CD4-positive, alpha-beta T cell treated with Interleukin-15 for 1 hour (primary cell): ENCODE measurements around the gene USP6NL.

Experiments
- DNase-seq: peaks from one replicate; pipeline ENCODE4 v3.0.0-alpha.2; 2020

The USP6NL gene

DNA sequence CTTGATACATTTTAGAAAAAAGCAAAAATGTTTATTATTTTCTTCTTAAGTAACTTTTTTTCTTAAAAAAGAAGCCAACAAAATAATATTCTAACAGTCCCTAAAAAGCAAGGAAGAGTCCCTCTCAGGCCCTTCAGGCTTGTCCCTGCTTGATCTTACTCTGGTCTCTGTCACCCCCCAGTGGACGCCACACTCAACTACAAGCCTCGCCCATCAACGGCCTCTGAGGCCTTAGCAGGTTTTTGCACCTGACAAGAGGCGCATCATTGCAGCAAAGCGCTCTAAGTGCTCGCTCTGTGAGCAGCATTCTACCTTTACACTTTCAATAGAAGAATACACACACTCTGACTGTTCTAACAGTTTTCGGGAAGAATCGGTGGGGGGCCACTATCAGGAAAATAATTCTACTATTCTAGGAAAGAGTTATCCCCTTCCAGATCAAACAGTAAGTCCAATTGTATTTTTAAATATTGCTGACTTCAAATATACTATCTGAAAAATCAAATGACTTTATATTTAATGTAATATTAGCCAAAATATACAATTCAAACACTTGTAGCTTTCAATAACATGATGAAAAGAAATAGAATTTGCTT is 139.2 kb downstream of the USP6NL start:
- peak; percentile 61 for DNase-seq

DNA sequence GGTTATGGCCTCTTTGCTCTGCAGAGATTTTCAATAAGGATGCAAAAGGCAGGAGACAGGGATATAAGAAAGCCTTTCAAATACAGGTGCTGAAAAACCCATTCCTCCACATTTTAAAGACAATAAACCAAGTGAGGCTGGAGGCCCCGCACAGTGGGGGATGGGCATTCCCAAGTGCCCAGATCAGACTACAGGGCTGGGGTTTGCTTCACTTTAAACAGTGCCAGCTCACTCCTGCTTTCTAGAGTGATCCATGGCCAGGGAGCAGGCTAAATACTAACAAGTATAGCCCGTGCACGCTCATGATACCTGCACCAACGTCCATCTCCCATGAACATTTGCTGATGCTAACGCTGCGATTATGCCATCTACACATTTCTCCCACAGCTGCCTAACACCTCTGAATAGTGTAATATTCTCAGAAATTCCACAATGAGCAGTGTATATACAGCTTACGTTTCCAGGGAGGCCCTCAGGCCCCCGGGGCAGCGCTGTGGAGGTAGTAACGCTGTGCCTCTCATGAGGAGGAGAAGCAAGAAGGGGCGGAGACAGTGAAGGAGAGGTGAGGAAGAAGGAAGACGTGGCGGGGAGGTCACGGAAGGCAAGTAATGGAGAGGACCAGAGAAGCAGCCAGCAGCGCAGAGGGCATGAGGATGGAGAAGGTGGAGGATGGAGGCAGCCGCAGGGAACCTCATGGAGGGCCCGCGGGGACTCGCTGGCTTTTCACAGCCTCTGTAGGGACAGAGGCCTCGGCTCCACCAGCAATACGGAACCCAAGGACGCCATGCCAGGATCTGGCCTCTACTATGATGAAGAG is 141.7 kb downstream of the USP6NL start:
- DNase-seq = no peak

DNA sequence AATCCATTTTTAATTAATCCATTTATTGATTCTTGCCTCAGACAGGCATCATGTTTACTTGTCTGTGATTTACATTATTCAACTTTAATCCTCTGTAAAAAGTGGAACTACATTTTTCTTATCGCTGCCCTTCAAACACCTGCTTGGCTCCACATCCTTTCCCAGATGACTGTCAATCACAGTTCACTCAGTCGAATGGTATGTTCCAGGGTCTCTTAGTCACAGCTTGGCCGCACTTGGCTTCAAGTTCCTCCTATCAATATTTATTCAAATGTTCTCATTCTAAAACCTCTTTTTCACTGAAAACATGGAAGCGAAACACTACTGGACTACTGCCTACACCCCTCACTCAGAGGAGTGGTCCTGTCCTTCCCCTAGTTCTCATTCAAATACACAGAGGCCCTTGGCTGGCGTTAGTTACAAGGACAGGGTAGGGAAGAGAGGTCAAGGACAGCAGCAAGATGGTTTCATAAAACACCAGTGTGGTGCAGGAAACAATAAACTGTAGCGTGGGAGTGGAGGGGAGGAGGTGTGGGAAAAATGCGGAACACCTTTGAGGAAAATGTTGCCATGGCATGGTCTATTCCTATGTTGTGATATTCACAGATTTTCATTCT is 143.2 kb downstream of the USP6NL start:
- DNase-seq = no peak

DNA sequence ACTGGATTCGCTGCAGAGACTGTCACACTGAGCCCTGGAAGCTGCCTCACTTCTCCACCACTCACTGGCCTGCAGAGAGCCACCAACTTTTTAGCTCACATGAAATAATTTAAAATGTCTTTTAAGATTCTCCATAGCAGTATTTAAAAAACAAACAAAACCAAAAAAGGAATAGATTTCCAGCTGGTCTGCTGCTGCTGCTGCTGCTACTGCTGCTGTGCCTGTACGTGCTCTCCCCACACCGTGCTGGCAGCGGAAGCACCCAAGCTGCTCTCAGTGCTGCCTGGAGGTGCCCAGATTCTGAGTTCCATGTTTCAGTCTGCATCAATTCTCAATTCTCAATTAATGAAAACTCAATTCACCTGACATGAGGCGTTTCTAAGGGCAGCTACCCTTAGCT is 146.0 kb downstream of the USP6NL start:
- no peak for DNase-seq

DNA sequence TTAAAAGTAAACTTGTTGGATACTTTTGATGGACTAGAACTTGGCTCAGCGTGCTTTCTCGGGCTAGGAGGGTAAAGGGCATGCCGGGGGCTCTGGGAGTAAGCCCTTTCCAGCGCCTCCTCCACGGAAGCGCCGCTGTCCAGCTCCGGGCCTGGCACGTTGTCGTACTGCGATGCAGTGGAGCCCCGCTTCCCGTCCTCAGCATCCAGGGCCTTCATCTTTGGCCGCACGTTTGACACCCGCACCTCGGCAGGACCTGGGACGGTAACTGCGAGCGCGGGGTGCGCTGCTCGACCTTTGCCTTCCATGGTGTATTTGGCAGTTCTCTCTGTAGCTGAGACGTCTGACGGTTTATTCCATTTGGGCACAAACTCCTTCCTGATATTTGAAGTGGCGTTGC is 148.3 kb downstream of the USP6NL start:
- no peak for DNase-seq

DNA sequence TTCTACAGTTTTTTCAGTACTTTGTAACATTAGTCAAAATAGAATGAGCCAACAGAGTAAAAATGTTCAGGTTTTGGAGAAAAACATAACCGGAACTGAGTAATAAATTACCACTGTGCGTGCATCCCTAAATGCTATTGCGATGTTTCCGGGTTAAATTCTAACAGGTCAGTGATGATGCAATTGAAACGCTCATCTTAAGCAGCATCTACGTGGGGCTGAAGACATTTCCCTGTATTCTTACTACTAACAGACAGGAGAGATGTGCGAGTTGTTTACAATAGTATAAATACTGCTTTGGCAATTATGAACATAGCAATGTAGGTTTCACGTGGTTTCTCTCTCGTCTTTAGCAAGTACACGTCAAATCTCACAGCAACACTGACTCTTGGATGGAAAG is 149.4 kb downstream of the USP6NL start:
- no peak for DNase-seq

DNA sequence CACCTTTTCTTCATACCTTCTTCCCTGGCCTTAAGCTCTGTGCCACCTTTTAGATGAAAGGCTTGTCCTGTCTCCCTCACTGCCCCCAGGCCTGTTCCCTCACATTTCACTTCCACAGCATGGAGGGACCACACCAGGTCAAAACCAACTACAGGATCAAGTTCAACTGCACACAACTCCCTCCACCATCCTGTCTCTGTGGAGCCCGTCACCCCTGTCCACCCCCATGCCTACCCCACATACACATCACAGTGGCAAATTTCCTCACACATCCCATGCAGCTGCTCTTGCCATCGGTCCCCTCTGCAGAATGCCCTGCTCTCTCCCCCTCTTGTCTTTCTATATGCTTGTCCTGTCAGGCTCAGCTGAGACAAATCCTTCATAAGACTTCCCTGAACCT is 154.1 kb downstream of the USP6NL start:
- no peak for DNase-seq

DNA sequence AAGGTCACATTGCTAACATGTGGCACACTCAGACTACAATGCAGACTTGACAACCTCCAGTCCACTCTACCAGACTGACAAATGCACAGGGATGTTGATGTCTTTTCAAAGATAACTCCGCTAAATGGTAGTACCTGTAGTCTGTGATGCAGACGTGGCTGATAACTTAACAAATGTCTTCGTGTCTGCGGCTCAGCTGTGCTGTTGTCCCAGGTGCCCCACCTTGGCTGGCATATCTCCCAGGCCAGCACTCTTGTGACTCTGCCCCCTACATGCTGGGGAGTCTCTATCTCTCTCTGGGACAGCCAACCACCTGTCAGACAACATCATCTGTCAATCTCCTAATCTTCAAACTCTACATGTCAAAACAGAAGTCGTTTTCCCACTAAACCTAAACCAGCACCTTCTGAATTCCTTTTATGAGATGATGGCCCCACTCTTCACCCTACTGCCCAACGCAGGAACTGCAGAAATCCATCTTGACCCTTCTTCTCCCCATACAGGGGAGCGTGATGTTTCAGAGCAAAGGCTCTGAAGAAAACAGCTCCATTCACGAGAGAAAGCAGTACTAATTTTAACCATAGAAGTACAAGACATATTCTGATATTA is 156.4 kb downstream of the USP6NL start:
- DNase-seq = no peak

DNA sequence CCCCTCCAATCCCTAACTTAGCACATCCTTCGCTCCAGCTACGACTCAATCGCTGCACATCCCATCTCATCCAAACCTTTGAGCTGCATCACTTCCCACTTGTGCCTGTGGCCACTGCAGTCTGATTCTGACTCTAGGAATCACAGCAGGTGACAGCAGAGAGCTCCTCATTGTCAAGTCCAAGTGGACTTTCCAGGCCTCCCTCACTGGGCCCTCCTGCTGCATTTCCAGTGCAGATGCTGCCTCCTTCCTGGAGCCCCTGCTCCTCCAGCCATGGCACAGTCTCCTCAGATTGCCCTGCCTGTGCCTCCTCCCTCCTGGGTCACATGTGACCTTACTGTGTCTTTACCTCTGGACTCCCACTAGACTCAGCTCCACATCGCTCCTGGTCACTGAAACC is 157.3 kb downstream of the USP6NL start:
- no peak for DNase-seq

DNA sequence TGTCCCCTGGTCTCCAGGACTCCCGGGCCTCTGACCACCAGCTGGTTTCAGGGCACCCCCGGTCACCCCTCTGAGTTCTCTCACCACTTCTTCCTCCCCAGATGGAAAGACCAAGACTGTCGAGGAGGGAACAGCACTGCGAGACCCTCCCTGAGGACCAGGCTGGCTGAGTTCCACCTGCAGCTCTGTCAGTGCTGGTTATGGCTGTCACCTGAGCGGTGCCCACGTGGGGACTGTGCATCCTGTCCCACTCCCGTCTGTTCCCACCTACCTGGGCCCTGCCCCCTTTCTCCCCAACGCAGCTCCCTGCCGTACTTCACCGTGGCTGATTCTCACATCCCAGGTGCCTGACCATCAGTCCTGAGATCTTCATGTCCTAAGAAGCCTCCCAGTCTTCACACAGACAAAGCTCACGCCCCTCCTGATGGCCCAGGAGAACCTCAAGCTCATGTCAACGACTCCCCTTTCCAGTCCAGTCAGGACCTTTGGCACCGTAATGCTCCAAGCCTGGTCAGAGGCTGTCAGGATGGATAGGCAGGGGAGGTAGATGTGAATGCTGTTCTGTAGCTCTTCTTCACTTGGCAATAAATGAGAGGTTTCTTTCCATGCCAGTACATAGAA is 159.7 kb downstream of the USP6NL start:
- no peak for DNase-seq

DNA sequence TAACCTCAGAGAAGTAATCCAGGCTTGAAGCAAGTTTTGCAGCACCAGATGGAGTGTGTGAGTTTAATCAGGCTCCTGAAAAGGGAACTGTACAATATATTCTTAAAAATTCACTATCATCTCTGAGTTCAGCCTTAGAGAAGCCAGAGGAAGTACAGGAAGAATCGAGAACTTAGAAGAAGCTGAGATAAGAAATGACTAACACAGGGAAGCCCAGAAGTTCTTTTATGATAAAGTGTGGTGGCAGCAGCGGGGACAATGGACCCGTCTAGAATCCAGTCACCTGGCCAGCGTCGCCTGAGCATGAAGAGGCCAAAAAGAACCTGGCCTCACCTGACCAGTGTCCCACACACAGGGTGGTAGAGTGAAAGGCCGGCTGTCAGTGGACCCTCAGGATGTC is 161.0 kb downstream of the USP6NL start:
- DNase-seq = no peak

DNA sequence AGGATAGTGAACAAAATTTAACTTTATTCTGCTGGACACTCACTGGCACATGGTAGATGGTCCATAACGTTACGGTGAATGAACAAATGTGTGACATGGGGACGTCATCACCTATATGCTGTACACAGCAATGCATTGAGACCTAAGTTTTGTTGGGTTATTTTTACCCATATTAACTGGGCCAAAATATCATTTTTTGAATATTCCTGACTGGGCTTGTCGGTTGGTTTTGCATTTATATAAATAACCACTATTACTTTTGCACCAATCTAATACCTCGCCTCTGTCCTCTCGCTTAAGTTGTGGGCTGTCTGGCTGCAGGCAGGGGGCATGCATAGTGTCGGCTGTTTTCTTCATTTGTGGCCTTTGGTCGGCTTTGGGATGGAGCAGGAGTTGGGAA is 161.7 kb downstream of the USP6NL start:
- no peak for DNase-seq

DNA sequence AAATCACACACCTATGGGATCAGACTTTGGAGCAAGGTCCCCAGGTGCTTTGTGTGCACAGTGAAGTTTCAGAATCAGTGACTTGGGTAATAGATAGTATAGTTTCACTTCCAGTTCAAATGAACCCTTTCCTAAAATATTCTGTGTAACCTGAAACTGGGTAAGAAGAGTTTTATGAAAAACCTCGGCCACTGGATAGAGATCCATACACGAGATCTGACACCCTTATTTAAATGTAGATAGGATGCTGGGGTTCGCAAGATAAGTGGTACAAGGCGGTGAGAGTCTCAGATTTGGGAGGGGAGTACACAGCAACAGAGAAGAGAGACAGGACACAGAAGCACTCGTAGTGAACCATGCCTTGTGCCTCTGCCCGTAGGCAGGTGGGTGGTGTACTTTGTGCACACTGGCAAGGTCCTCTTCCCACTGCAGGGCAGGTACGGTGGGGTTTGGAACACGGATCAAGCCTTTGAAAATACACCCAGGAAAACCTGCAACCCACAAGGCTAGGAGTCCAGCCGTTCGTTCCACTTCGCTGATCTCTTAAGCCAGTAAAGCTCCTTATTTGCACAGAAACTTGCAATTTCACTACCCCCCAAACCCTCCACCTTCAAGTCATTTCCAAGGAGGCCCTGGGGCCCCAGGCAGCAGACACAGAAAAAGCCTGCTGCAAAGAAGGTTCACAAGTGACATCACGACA is 162.8 kb downstream of the USP6NL start:
- no peak for DNase-seq

DNA sequence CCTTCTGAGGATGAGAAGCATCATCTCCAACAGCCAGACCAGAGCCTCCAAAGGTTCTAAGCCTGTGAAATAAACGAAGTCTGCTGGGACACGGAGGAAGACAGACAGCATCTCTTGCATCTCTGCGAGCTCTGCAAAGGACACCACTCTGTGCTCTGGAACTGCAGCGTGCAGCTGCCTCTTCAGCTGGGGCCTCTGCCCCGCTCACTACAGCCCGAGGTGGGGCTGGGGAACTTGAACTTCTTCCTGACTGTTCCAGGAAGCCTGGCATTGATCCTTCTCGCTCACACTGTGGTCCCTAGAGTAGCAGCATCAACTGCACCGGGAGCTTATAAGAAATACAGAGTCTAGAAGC is 163.3 kb downstream of the USP6NL start:
- DNase-seq = no peak

DNA sequence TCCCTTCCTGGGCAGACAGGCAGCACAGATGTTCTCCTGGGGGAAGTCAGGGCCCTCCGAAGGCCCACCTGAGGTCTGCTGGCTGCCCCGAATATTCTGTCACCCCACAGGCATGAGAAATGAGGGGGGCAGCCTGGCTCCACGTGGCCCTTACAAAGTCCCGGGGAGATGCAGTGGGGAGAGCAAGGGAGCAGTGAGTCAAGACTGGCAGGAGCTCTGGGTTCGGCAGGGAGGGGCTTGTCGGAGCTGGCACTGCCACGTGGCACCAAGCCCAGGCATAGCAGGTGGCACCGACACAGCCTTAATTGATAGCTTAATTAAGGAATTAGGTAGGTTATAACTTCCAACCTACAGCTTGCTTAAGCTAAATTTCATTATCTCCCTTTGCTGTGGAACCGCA is 163.9 kb downstream of the USP6NL start:
- no peak for DNase-seq

DNA sequence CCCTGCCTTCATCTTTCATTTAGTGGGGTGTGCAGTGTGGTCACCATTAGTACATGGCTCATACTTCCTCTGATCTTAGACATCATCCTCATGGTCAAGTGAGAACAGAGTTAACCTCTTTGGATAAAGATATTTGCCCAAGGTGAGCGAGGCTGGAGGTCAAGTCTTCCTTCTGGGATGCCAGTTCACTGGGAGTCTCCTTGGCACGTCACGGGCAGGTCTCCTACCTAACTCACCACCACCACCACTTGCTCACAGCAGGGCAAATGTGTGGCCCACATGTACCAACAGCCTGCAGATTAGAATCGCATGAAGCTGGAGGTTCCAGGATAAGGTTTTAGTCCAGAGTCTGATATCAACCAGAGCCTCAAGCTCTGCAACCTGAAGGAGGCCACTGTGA is 164.6 kb downstream of the USP6NL start:
- DNase-seq = no peak

DNA sequence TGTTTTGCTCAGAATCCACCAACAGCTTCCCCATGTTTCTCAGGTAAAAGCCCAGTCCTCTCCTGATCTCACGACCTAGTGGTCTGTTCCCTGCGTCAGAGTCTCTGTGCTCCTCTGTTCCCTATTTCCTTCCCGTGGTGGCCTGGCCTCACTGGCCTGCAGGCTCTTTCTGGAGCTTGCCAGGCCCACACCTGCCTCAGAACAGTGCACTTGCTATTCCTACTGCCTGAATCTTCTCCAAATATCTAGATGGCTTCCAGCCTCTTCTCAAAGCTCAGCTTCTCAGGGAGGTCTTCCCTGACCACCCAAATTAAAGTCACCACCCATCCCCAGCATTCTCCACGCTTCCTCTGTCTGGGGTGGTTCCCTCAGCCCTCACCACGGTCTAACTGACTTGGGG is 165.3 kb downstream of the USP6NL start:
- no peak for DNase-seq

DNA sequence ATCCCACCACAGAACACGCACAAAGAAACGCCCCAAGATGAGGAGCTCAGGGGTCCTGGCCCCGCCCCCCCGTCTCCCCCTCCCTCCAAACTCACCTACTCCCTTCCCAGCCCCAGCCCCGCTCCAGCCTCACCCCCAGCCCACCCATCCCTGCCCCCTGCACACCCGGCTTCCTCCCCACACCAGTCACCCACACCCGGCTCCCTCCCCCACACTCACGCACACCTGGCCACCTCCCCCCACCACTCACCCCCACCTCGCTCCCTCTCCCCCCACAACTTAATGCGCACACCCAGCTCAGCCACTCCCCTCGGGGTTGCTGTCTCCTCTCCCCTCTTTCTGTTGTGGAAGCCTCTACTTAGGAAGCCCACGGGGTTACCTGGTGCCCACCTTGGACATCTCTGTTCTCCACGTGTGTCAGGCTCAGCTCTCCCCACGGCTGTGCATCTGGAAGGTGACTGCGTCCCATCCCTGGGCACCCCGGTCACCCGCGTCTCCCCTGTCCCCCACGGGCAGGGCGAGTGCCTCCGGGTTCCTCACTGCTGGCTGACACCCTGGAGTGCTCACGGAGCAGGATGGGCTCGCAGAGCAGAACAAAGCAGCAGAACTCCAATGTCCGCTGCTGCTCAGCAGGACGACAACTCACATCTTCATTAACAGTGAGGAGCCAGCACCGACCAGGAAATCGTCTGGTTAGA is 166.8 kb downstream of the USP6NL start:
- DNase-seq = no peak

DNA sequence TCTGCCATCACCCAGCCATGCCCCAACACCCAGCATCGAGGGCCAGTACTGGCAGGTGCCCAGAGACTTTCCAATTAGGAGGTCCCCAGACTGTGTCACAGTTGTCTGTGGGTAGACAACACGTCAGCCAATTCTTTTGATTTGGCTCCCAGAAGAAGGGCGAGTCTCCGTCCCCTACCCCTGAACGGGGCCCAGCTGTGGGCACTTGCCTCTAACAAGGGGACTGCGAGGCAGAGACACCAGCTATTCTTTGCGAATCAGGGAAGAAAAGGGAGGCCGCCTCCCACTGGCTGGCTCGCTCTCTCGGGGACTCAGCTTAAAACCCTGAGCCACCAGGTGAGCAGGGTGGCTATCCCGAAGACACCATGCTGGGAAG is 167.3 kb downstream of the USP6NL start:
- DNase-seq = no peak

DNA sequence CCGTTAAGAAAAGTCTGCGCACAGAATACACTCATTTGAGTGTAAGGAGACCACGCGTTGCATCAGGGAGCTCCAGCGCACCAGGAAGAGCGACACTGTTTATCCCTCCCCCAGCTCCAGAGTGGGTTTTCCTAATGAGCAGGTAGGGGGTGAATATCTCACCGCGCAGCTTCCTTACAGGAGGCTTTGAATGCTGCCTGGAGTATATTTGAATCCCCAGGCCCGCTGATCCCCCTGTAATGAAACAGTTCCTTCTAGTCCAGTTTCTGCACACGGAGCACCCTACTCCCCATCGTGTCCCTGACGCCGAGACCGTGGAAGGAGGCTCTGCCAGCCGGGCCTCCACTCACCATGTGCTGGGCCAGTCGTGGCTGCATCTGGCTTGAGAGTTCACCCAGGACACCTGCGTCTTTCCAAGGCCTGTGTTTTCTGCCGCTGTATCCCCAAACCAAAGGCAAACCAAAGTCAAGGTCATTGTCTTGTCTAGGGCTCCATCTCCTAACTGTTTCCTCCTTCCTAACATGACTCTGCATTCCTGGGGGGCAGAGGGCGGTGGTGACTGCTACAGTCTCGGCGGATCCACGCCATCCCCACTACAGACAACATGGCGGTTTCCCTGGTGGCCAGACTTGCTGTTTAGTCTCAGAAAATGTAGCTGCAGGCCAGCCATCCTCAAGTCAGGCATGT is 167.8 kb downstream of the USP6NL start:
- no peak for DNase-seq

DNA sequence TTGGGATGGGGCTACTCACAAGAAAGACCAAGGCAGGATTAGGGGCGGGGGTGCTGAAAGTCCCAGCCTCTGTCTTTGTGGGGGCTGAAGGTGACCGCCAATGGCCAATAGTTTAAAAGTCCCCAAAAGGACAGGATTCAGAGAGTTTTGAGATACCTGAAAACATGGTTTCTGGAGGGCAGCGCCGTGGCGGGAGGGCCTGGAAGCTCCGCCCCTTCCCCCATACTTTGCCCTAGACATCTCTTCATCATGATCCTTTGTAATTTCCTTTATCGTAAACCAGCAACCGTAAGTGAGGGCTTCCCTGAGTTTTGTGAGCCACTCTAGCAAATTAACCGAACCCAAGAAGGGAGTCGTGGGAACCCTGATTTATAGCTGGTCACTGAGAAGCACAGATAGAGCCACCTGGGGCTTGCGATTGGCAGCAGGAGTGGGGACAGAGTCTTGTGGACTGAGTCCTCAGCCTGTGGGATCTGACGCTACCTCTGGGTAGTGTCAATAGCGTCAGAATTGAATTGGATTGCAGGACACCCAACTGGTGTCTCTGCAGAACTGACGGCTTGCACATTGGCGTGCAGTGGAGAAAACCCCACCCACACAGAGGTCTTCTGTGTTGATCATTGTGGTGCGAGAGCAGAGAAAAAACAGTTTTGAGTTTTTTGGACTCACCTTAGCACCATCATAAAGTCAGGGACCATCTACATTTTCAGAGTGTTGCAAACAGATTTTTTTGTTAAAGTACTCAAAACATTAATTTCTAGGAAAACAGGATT is 169.3 kb downstream of the USP6NL start:
- no peak for DNase-seq
